ENCODE measurements around the gene RNU4-1. TPM values are rescaled to one million over a fixed set of nuclear protein-coding genes. Genes with fewer than 3 reads are reported as not detected.

The RNU4-1 gene
- total RNA-seq (2011; cell fraction: chromatin; rRNA removed; ENCODE audit: low replicate concordance) = under 0.01 TPM in 2 replicates
- under 0.01 TPM in 2 replicates for total RNA-seq (2011; cell fraction: nucleolus; rRNA removed)
- total RNA-seq (2011; cell fraction: nucleoplasm; rRNA removed) = under 0.01 TPM in 2 replicates
- total RNA-seq (2014; rRNA removed) = under 0.01 TPM in 2 replicates
- 19,719 and 20,874 TPM in 2 replicates for total RNA-seq (2014; rRNA removed; fragmentation: Illumina TruSeq; extraction: Trizol)
- total RNA-seq (2015; rRNA removed; fragmentation: Illumina TruSeq; extraction: Trizol) = 10,612 and 10,827 TPM in 2 replicates
- total RNA-seq (2021) = 3,001 and 3,563 TPM in 2 replicates
- polyA plus RNA-seq (2011; rRNA removed) = under 0.01 TPM in 2 replicates
- under 0.01 TPM in 1 of 2 replicates, not detected in the other for polyA plus RNA-seq (2011; cell fraction: cytosol; rRNA removed)
- under 0.01 TPM in 2 replicates for polyA plus RNA-seq (2011; cell fraction: nucleus; rRNA removed)
- polyA plus RNA-seq (2012) = 195 TPM in 1 of 2 replicates, not detected in the other
- polyA plus RNA-seq (2014; fragmentation: Illumina TruSeq; extraction: Trizol) = not detected in 2 replicates
- not detected for polyA plus RNA-seq (2014; fragmentation: Nextera tagmentation; extraction: Ambion mirVana)
- polyA plus RNA-seq (2014; rRNA removed) = not detected in 2 replicates
- 15,789 and 16,657 TPM in 2 replicates for polyA minus RNA-seq (2011; rRNA and poly(A)+ RNA removed)
- polyA minus RNA-seq (2011; cell fraction: cytosol; rRNA and poly(A)+ RNA removed) = 57,407 and 78,930 TPM in 2 replicates
- polyA minus RNA-seq (2011; cell fraction: nucleus; rRNA and poly(A)+ RNA removed) = under 0.01 TPM in 2 replicates
- percentile 97 among the genes with signal in this experiment for Bru-seq, nascent RNA
- percentile 66 among the genes with signal in this experiment for BruChase-seq, experiment 1, labeled RNA remaining after a 2-hour chase
- BruChase-seq, experiment 2, labeled RNA remaining after a 6-hour chase = percentile 67 among the genes with signal in this experiment
- long read RNA-seq, experiment 1 = 0 reads
- long read RNA-seq, experiment 2 = 0 reads
- long read RNA-seq, experiment 3 = 0 reads

DNA sequence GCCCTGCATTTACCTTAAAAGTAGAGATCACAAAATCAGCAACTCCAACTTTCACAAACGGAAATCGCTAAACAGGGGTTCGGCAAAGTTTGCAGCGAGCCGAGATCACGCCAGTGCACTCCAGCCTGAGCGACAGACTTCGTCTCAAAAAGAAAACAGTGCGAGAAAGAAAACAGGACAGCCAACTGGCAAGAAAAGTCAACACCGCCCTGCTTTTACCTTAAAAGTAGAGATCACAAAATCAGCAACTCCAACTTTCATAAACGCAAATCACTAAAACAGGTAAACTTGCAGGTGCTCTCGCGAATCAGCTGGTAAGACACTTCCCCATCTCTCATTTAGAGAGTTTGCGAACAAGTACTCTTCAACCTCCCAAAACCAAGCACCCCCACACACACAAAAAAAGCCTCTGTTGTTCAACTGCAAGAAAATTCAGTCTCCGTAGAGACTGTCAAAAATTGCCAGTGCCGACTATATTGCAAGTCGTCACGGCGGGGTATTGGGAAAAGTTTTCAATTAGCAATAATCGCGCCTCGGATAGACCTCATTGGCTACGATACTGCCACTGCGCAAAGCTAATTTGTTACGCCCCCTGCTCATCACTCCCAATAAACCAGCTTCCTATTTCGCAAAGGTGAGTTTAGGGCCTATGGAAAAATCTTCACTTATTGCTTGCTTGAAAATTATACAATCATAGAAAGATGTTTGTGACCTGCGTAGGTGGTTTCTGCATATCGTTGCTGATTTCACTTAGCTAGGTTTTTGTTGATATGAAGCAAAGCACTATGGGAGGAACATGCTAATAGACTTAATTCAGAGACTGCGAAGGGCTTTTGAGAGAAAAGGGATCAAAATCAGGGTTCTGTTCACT, at the start of gene RNU4-1:
Gene RNU4-1 (minus strand): TSS at position 577 of the 871 bp plus-strand sequence.
- ATAC-seq = peak; percentile 76
- TF ChIP-seq, protein P1, sequence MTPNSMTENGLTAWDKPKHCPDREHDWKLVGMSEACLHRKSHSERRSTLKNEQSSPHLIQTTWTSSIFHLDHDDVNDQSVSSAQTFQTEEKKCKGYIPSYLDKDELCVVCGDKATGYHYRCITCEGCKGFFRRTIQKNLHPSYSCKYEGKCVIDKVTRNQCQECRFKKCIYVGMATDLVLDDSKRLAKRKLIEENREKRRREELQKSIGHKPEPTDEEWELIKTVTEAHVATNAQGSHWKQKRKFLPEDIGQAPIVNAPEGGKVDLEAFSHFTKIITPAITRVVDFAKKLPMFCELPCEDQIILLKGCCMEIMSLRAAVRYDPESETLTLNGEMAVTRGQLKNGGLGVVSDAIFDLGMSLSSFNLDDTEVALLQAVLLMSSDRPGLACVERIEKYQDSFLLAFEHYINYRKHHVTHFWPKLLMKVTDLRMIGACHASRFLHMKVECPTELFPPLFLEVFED (CRISPR knock-in tag; conservative IDR thresholded peaks at IDR 0.05) = peak; percentile 94
- TF ChIP-seq JUND (IDR thresholded peaks at IDR 0.05; ENCODE audit: borderline replicate concordance, low read depth, low read length) (peak; percentile 69), JUND (tag; IDR thresholded peaks at IDR 0.05; ENCODE audit: borderline replicate concordance, low read depth, low read length) (peak; percentile 65; the same call in 1 of the 3 replicates), HDAC2 (IDR thresholded peaks at IDR 0.05) (peak; percentile 48; the same call in 1 of the 2 replicates), POLR2AphosphoS5 (IDR thresholded peaks at IDR 0.05; ENCODE audit: control insufficient read depth, insufficient read depth, low read depth, low read length) (peak; percentile 100)
- TF ChIP-seq, protein P2, sequence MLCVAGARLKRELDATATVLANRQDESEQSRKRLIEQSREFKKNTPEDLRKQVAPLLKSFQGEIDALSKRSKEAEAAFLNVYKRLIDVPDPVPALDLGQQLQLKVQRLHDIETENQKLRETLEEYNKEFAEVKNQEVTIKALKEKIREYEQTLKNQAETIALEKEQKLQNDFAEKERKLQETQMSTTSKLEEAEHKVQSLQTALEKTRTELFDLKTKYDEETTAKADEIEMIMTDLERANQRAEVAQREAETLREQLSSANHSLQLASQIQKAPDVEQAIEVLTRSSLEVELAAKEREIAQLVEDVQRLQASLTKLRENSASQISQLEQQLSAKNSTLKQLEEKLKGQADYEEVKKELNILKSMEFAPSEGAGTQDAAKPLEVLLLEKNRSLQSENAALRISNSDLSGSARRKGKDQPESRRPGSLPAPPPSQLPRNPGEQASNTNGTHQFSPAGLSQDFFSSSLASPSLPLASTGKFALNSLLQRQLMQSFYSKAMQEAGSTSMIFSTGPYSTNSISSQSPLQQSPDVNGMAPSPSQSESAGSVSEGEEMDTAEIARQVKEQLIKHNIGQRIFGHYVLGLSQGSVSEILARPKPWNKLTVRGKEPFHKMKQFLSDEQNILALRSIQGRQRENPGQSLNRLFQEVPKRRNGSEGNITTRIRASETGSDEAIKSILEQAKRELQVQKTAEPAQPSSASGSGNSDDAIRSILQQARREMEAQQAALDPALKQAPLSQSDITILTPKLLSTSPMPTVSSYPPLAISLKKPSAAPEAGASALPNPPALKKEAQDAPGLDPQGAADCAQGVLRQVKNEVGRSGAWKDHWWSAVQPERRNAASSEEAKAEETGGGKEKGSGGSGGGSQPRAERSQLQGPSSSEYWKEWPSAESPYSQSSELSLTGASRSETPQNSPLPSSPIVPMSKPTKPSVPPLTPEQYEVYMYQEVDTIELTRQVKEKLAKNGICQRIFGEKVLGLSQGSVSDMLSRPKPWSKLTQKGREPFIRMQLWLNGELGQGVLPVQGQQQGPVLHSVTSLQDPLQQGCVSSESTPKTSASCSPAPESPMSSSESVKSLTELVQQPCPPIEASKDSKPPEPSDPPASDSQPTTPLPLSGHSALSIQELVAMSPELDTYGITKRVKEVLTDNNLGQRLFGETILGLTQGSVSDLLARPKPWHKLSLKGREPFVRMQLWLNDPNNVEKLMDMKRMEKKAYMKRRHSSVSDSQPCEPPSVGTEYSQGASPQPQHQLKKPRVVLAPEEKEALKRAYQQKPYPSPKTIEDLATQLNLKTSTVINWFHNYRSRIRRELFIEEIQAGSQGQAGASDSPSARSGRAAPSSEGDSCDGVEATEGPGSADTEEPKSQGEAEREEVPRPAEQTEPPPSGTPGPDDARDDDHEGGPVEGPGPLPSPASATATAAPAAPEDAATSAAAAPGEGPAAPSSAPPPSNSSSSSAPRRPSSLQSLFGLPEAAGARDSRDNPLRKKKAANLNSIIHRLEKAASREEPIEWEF (CRISPR knock-in tag; IDR thresholded peaks at IDR 0.05) = peak; percentile 98
- TF ChIP-seq, protein P3, sequence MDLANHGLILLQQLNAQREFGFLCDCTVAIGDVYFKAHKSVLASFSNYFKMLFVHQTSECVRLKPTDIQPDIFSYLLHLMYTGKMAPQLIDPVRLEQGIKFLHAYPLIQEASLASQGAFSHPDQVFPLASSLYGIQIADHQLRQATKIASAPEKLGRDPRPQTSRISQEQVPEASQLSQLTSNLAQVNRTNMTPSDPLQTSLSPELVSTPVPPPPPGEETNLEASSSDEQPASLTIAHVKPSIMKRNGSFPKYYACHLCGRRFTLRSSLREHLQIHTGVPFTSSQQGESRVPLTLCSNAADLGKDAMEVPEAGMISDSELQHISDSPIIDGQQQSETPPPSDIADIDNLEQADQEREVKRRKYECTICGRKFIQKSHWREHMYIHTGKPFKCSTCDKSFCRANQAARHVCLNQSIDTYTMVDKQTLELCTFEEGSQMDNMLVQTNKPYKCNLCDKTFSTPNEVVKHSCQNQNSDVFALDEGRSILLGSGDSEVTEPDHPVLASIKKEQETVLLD (IDR thresholded peaks at IDR 0.05) = peak; percentile 46; the same call in 1 of the 2 replicates

More for the DNA sequence above, at the start of gene RNU4-1:
- peak within 1 kb of the TSS; percentile 78 for H2AFZ ChIP-seq (ENCODE audit: low read depth, low read length)
- no peaks in the 10 kb centered on the region for H3K9me3 ChIP-seq (replicated peaks; ENCODE audit: control insufficient read depth, insufficient read depth, low read depth, low read length)
- H3K4me2 ChIP-seq (ENCODE audit: insufficient read depth, low read length) = peak within 1 kb of the TSS; percentile 79
- H3K27me3 ChIP-seq (ENCODE audit: control insufficient read depth in 2 of 2, insufficient read depth in 2 of 2, low read length in 2 of 2) = no peaks in the 10 kb centered on the region
- WGBS (ENCODE audit: insufficient coverage, low coverage, missing lambda C conversion rate) = under 1% methylated on average over 29 of the region's 29 CpGs
- peak; percentile 54 to 94 (median 61) for DNase-seq (ENCODE audit: extremely low read depth in 1 of 4, low spot score in 3 of 4)
- no peaks in the 10 kb centered on the region for H3K36me3 ChIP-seq (ENCODE audit: control insufficient read depth, insufficient read depth, low read length)
- no peaks in the 10 kb centered on the region for H4K20me1 ChIP-seq (replicated peaks; ENCODE audit: control insufficient read depth, insufficient read depth, low read length)
- ChIA-PET CTCF (ENCODE audit: low intra/inter-chr PET ratio) (no interaction called here), POLR2A (interaction anchor here (0.6 to 7.2 kb wide), 63 partner anchors 7 to 1774 kb away, joined by 3 to 420 read pairs (median 6); partner anchors contain the start of genes BICDL1, COQ5, COX6A1 and DYNLL1)
- peaks cover 8 to 18% of the 10 kb centered on the region in 2 experiments; a peak in 4 of 5 replicates for H3K4me1 ChIP-seq (replicated peaks in 1 of 2; ENCODE audit: control insufficient read depth in 2 of 2, insufficient read depth in 2 of 2, low read length in 2 of 2)
- H3K9me1 ChIP-seq (ENCODE audit: control insufficient read depth, insufficient read depth, low read length) = no peaks in the 10 kb centered on the region
- intact Hi-C loops (cut with micrococcal nuclease) = loop anchor here (1.0 to 10.0 kb wide), 2 partner anchors 24 to 178 kb away; partner anchors contain the start of gene RAB35
- in situ Hi-C loops (cut with MboI) = no loop called here
- TSS peak; percentile 82 for BruUV-seq (replicated peaks)
- FAIRE-seq = peak; percentile 83
- H3K9ac ChIP-seq (ENCODE audit: insufficient read depth in 1 of 2, low read depth in 2 of 2, low read length in 2 of 2) = peak within 1 kb of the TSS; percentile 93 to 95
- H3K79me2 ChIP-seq (ENCODE audit: control insufficient read depth, insufficient read depth, low read length) = no peaks in the 10 kb centered on the region
- peak within 1 kb of the TSS; percentile 44 for H3K4me3 ChIP-seq
- H3K27ac ChIP-seq (ENCODE audit: extremely low read depth, low read depth, low read length) = peak within 1 kb of the TSS; percentile 100
